ENCODE results near the gene KIAA0319L.

- no peak for TF ChIP-seq POLR2A (IDR thresholded peaks at IDR 0.05)
- TF ChIP-seq CTCF (IDR thresholded peaks at IDR 0.05), result no peak
These were observed 12.2 kb downstream of the KIAA0319L start for GRCh38 chr1:35544976-35545375.

All from testis (tissue), 2 donors.